Measurements from ENCODE around the gene CUL7. TPM values are rescaled to one million over a fixed set of nuclear protein-coding genes. Genes with fewer than 3 reads are reported as not detected.

The CUL7 gene
- total and polyA plus RNA-seq, 2 donors (not counting 1 experiment from before 2014, with no cell fraction given): 21.4 to 60.3 TPM

- H3K9ac ChIP-seq (ENCODE audit: insufficient read depth, low read length): no peak overlapping the region
- TF ChIP-seq EZH2 (IDR thresholded peaks at IDR 0.05; ENCODE audit: low read length, missing control alignments) (no peak), CTCF (conservative IDR thresholded peaks at IDR 0.05 in 1 of 2, IDR thresholded peaks at IDR 0.05 in 1 of 2; ENCODE audit: low read depth in 1 of 2, low read length in 2 of 2) (no peak)
Measured at GRCh38 chr6:43020847-43021246, 32.8 kb downstream of the CUL7 start.

GRCh38 chr6:43020052-43020705, 33.5 kb downstream of the CUL7 start:
- Histone ChIP-seq H3K9ac (ENCODE audit: insufficient read depth, low read length) (no peak overlapping the region), H3K79me2 (ENCODE audit: control insufficient read depth, insufficient read depth, low read length) (peaks cover 57% of the 10 kb centered on the region), H2AFZ (ENCODE audit: low read length) (no peak overlapping the region), H3K4me3 (replicated peaks in 1 of 4; ENCODE audit: control extremely low read depth in 1 of 4, insufficient read depth in 1 of 4, low read depth in 3 of 4, low read length in 4 of 4) (no peak overlapping the region), H3K4me2 (ENCODE audit: extremely low read depth, insufficient read depth, low read length) (no peak overlapping the region), H3K4me1 (ENCODE audit: control insufficient read depth, extremely low read depth, insufficient read depth, low read length) (peaks cover 17% of the 10 kb centered on the region), H4K20me1 (ENCODE audit: control insufficient read depth, extremely low read depth, insufficient read depth, low read length) (no peaks in the 10 kb centered on the region), H3K27me3 (ENCODE audit: control insufficient read depth, insufficient read depth, low read length) (no peaks in the 10 kb centered on the region), H3K27ac (ENCODE audit: insufficient read depth, low read length) (peak overlapping the region; percentile 77), H3K9me3 (ENCODE audit: control insufficient read depth, insufficient read depth, low read depth, low read length) (no peaks in the 10 kb centered on the region), H3K36me3 (ENCODE audit: control insufficient read depth, insufficient read depth, low read length) (peaks cover 32% of the 10 kb centered on the region)
- no peak for TF ChIP-seq CTCF (conservative IDR thresholded peaks at IDR 0.05 in 1 of 2, IDR thresholded peaks at IDR 0.05 in 1 of 2; ENCODE audit: low read depth in 1 of 2, low read length in 2 of 2)
- no peak for TF ChIP-seq EZH2 (IDR thresholded peaks at IDR 0.05; ENCODE audit: low read length, missing control alignments)
- no peak for DNase-seq (ENCODE audit: low read depth in 2 of 2)

More at GRCh38 chr6:43020847-43021246, 32.8 kb downstream of the CUL7 start:
- H2AFZ ChIP-seq (ENCODE audit: low read length): no peak overlapping the region
- H3K4me3 ChIP-seq (replicated peaks in 1 of 4; ENCODE audit: control extremely low read depth in 1 of 4, insufficient read depth in 1 of 4, low read depth in 3 of 4, low read length in 4 of 4): peak overlapping the region; percentile 10 to 95 (median 40)
- H3K27me3 ChIP-seq (ENCODE audit: control insufficient read depth, insufficient read depth, low read length): no peaks in the 10 kb centered on the region
- peak; percentile 9 to 31 for DNase-seq (ENCODE audit: low read depth in 2 of 2)
- peaks cover 36% of the 10 kb centered on the region for H3K36me3 ChIP-seq (ENCODE audit: control insufficient read depth, insufficient read depth, low read length)
- peaks cover 51% of the 10 kb centered on the region for H3K79me2 ChIP-seq (ENCODE audit: control insufficient read depth, insufficient read depth, low read length)
- no peaks in the 10 kb centered on the region for H3K9me3 ChIP-seq (ENCODE audit: control insufficient read depth, insufficient read depth, low read depth, low read length)
- no peaks in the 10 kb centered on the region for H4K20me1 ChIP-seq (ENCODE audit: control insufficient read depth, extremely low read depth, insufficient read depth, low read length)
- peak overlapping the region; percentile 77 for H3K27ac ChIP-seq (ENCODE audit: insufficient read depth, low read length)
- peaks cover 15% of the 10 kb centered on the region for H3K4me1 ChIP-seq (ENCODE audit: control insufficient read depth, extremely low read depth, insufficient read depth, low read length)
- peak overlapping the region; percentile 58 for H3K4me2 ChIP-seq (ENCODE audit: extremely low read depth, insufficient read depth, low read length)

DNA sequence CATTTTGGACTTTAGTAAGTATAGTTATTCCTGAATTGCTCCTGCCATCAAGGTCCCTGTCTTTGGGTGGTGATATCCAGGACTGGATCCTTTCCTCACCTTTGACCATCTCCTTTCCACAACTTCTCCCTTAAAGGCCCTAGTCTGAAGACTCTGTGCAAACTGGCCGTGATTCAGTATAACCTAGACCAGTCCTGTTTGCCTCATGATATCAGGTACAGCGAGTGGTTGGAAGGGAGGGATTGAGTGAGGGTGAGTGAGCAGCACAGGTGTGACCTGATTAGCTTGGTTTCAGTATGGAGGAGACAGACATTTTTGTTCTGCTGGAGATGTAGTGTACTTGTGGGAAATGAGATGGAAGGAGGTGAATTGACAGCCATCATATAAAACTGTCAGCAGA, 34.5 kb downstream of the CUL7 start:
- Histone ChIP-seq H3K4me1 (ENCODE audit: control insufficient read depth, extremely low read depth, insufficient read depth, low read length) (peaks cover 20% of the 10 kb centered on the region), H3K9me3 (ENCODE audit: control insufficient read depth, insufficient read depth, low read depth, low read length) (no peaks in the 10 kb centered on the region), H3K79me2 (ENCODE audit: control insufficient read depth, insufficient read depth, low read length) (peaks cover 58% of the 10 kb centered on the region), H3K27ac (ENCODE audit: insufficient read depth, low read length) (no peak overlapping the region), H3K9ac (ENCODE audit: insufficient read depth, low read length) (no peak overlapping the region), H3K36me3 (ENCODE audit: control insufficient read depth, insufficient read depth, low read length) (peaks cover 26% of the 10 kb centered on the region), H3K4me2 (ENCODE audit: extremely low read depth, insufficient read depth, low read length) (no peak overlapping the region), H2AFZ (ENCODE audit: low read length) (no peak overlapping the region), H3K4me3 (replicated peaks in 1 of 4; ENCODE audit: control extremely low read depth in 1 of 4, insufficient read depth in 1 of 4, low read depth in 3 of 4, low read length in 4 of 4) (no peak overlapping the region), H4K20me1 (ENCODE audit: control insufficient read depth, extremely low read depth, insufficient read depth, low read length) (no peaks in the 10 kb centered on the region), H3K27me3 (ENCODE audit: control insufficient read depth, insufficient read depth, low read length) (no peaks in the 10 kb centered on the region)
- no peak for TF ChIP-seq CTCF (conservative IDR thresholded peaks at IDR 0.05 in 1 of 2, IDR thresholded peaks at IDR 0.05 in 1 of 2; ENCODE audit: low read depth in 1 of 2, low read length in 2 of 2)
- no peak for TF ChIP-seq EZH2 (IDR thresholded peaks at IDR 0.05; ENCODE audit: low read length, missing control alignments)
- no peak for DNase-seq (ENCODE audit: low read depth in 2 of 2)
